ENCODE data around the gene DAAM1.

DAAM1 gene

DNA sequence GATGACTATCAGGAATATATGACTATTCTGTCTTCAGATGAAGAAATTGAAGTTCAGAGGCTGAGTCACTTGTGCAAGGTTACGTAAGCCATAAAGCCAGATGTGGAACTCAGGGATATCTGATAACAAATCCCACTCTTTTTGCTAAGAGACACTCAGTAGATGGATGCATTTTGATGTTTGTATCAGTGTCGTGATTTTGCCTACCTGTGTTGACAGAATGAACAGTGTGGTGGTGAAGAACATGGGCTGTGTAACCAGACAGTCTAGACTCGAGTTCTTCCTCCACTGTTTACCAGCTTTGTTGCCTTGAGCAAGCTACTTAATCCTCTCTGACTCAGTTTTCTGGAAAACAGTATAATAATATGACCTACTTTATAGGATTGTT lies 93.9 kb downstream of the DAAM1 start:
- no peak for DNase-seq (ENCODE audit: low read depth in 1 of 2, low spot score in 1 of 2)

DNA sequence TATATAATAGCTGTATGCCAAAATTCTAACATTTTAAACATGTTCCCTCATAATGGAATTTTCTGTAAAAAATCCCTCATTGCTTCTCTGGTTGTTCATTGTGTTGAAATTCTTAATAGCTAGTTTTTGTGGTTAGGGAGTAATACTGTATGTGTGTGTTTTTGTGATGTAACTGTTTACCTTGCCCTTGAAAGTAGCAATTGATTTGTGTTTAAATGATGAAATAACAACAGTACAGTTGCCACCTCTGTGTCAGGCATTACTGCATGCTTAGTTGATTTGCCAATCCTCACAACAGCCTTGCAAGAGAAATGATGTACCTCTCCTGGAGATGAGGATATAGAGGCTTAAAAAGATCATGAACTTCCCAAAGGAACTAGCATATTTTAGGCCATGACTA lies 94.9 kb downstream of the DAAM1 start:
- DNase-seq (ENCODE audit: low read depth in 1 of 2, low spot score in 1 of 2), result no peak

GRCh38 chr14:59284059-59284458 lies 95.6 kb downstream of the DAAM1 start:
- no peak for DNase-seq (ENCODE audit: low read depth in 1 of 2, low spot score in 1 of 2)

- no peak for DNase-seq (ENCODE audit: low read depth in 1 of 2, low spot score in 1 of 2)
These were observed 103.6 kb downstream of the DAAM1 start for GRCh38 chr14:59292028-59292427.

- no peak for DNase-seq (ENCODE audit: low read depth in 1 of 2, low spot score in 1 of 2)
These were observed 104.6 kb downstream of the DAAM1 start for GRCh38 chr14:59292921-59293534.

DNA sequence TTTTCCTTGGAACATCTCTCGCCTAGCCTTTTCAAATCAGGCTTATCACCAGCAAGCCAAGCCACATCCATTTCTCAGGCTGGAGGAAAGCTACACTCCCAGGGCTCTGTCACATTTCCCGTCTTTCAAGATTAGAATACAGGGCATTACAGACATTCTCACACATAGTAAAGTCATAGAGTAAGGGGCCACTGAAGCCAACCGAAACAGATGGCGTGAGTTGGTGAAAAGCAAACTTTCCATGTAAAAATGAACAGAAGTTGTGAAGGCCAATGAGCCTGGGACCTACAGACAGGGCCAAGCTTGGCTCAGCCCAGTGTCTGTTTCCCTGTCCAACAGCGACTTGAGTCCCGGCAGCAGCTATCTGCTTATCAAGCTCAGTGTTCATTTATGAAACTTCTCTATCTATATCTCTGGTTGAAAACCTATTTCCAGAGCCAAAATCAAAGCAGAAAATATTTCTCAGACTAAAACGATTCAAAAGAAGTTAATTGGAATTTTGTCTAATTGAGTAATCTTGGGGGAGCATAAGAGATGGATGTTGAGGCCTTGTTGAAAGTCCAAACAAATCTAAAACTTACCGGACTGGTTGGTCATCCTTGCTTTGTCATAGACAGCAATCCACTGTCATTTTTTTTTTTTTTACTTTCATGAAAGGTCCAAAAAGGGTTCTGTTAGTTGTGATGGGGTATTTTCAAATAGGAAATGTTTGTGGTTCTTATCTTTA lies 105.6 kb downstream of the DAAM1 start:
- DNase-seq (ENCODE audit: low read depth in 1 of 2, low spot score in 1 of 2), result no peak

- DNase-seq (ENCODE audit: low read depth in 1 of 2, low spot score in 1 of 2), result no peak
These were observed 106.2 kb downstream of the DAAM1 start for GRCh38 chr14:59294662-59294992.

DNA sequence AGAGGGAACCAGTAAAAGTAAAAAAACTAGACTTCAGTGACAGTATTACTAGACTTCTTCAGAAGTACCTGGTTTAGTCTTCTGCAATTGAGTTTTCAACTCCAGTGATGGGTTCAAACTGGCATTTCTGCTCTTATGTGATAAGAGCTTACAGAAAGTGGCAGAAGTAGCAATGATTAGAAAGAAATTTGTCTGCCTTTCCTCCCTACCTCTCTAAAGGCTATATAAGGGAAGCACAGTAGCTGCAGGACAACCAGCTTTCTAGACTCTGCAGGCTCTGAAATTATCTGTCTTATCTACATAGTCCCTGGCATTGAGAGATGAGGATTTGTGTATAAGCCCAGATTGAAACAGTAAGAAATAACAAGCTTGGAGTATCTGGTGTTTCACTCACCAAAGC lies 107.5 kb downstream of the DAAM1 start:
- DNase-seq (ENCODE audit: low read depth in 1 of 2, low spot score in 1 of 2), result no peak

GRCh38 chr14:59296508-59296907 lies 108.0 kb downstream of the DAAM1 start:
- DNase-seq (ENCODE audit: low read depth in 1 of 2, low spot score in 1 of 2), result no peak

- DNase-seq (ENCODE audit: low read depth in 1 of 2, low spot score in 1 of 2), result no peak
These were observed 108.8 kb downstream of the DAAM1 start for GRCh38 chr14:59297071-59297776.

DNA sequence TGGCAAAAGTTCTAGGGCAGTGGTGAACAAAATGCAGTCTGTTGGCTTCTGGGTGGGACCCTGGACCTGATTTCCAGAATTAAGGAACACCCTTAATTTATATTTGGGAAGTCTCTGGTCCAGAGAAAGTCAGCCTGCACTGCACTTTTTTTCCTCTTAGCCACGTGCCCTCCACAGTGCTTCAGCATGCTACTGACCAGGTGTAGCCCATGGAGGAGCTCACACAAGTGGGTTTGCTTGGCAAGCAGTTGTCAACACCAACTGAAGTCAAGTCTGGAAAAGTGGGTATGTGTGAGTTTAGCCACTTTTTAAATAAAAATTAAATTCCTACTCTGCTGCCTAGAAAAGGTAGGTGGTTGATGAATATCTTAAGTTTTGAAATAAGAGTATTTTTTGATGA lies 111.3 kb downstream of the DAAM1 start:
- no peak for DNase-seq (ENCODE audit: low read depth in 1 of 2, low spot score in 1 of 2)

DNA sequence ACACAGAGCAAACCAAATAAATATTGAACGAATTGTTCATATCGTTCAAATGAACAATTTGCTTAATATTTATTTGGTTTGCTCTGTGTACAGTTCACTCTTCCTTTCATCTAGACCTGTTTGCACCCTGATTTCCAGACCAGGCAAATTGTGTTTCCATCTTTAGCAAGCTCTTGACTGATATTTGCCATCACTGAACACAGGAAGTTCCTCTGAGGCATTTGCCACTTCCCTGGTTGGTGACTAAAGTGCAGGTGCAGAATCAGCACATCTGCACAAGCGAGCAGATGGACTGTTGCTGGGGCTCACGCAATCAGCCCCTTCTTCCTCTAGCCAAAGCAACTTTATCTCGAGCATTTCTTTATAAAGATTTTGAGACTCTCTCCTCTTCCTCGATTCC lies 112.9 kb downstream of the DAAM1 start:
- peak in 1 of 2 donors; percentile 10 for DNase-seq (ENCODE audit: low read depth in 1 of 2, low spot score in 1 of 2)

DNA sequence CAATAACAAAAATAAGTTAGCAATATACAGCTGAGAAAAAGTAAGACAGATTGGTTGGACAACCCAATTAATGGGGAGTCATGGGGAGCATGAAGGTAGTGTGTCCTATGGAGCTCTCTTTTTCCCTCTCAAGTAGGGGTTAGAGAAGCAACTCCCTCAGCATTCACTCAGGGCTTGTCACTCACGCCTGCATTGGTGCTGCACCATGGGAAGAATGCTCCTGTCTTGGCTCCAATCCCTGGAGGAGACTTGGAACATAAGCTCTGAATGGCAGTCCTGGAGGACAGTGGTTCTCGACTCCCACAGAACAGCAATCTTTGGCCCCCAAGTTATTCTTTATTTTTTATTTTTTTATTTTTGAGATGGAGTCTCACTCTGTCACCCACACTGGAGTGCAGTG lies 113.8 kb downstream of the DAAM1 start:
- no peak for DNase-seq (ENCODE audit: low read depth in 1 of 2, low spot score in 1 of 2)

- no peak for DNase-seq (ENCODE audit: low read depth in 1 of 2, low spot score in 1 of 2)
These were observed 114.7 kb downstream of the DAAM1 start for GRCh38 chr14:59303216-59303615.

- DNase-seq (ENCODE audit: low read depth in 1 of 2, low spot score in 1 of 2), result no peak
These were observed 116.8 kb downstream of the DAAM1 start for GRCh38 chr14:59305231-59305630.

DNA sequence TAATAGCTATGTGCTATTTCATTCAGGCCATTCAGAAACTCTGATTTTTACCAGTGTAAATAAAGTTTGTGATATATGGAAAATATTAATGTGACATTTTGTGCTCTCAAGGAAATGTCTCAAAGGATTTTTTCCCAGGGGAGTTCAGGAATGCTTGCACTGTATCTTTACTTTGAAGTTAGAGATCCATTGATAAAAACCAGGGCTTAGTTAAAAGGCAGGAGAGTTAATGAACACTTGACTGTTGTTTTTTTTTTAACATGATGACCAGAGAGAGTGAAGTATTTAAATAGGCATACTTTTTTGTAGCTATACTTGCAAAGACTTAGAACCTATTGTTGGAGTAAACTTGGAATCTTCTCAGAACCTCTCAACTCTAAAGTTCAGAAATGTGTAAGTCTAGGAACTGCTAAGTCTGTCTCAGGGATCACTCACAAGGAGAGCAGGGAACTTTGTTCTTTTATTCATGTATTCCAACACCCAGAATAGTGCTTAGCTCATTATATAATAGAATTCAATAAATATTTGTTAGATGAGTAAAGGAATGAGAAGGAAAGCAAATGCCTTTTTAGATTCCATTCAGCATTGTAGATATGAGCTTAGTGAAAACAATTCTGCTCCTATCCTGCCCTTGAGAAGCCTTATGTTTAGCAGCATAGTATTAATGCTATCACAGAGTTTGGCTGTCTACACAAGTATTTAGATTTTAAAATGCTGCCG lies 117.5 kb downstream of the DAAM1 start:
- DNase-seq (ENCODE audit: low read depth in 1 of 2, low spot score in 1 of 2), result no peak

- no peak for DNase-seq (ENCODE audit: low read depth in 1 of 2, low spot score in 1 of 2)
These were observed 118.3 kb downstream of the DAAM1 start for GRCh38 chr14:59306775-59307174.

DNA sequence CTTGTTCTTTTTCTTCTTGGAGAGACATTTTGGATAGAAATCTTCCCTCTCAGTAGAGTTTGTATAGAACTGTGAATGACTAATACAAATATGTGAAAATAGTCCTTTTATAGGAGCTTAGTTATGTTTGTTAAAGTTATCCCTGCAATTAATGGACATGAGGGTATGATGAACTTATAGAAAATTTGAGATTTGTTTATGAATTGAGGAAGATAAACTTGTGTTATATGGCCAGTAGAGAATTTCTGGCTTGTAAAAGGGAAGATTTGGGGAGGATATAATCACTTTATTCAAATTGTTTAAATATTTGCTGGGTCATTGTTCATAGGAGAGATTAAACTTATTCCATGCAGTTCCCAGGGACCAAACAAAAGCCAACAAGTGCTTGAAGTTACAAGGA lies 119.6 kb downstream of the DAAM1 start:
- no peak for DNase-seq (ENCODE audit: low read depth in 1 of 2, low spot score in 1 of 2)

DNA sequence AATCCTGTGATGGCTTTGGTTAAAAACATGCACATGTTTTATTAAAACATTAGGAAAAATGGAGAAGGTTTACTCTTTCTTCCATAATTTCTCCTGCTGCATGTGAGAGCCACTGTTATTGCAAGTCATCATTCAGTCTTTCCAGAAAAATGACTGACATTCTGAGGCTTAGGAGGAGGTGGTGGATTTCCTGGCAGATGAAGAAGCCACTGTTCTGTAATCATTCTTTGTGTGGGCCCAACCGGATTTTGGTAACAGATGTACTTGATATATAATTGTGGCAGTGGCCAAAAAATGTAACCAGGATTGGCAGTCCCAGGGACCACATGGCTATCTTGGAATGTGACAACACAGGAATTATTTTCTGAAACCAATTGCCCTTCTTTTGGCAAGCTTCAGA lies 120.2 kb downstream of the DAAM1 start:
- DNase-seq (ENCODE audit: low read depth in 1 of 2, low spot score in 1 of 2), result no peak

DNA sequence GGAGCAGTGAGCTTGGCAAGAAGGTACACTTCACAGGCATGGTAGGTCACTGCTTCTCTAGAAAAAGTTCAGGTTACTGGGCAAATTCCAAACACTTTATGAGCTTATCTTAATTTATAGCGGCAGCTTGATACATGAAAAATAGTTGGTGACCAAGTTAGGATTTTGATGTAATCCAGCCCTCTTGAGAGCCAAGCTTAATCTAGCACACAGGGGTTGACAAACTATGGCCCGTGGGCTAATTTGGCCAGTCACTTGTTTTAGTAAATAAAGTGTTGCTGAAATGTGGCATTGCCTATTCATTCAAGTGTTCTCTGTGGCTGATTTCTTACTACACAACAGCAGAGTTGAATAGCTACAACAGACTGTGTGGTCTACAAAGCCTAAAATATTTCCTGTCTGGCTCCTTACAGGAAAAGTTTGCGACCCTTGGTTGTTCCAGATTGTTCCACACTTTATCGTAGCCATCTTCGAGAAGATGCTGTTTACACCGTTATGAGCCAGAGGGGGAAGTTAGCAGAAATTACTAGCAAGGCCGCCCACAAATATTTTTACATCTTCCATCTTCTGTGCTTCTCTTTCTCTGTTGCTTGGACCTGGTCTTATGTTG lies 120.9 kb downstream of the DAAM1 start:
- no peak for DNase-seq (ENCODE audit: low read depth in 1 of 2, low spot score in 1 of 2)

DNA sequence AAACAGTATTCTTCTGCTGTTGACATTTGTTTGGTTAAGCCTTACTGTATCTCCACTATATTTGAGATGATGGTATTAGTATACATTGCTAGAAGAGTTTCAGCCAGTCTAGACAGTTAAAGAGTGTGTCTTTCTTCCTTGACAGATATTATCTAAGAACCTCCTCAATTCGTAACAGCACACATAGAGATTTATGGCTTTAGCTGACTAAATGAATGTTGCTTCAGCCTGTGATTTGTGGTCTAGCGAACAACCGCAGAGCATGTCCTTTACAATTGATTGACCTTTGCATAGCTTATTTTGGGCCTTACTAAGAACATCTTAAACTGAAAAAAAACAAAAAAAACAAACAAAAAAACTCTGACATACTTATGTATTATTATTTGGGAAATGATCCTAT lies 122.2 kb downstream of the DAAM1 start:
- DNase-seq (ENCODE audit: low read depth in 1 of 2, low spot score in 1 of 2), result no peak

DNA sequence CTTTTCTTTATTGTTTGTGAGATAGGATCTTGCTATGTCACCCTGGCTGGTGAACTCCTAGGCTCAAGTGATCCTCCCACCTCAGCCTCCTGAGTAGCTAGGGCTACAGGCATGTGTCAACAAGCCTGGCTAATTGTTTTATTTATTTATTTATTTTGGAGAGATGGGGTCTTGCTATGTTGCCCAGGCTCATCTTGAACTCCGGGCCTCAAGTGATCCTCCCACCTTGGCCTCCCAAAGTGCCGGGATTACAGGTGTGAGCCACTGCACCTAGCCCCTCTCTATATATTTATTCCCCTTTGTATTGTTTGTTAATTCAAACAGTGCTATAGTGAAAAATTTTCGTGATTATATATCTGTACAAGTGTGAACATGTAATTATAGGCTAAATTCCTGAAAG lies 123.3 kb downstream of the DAAM1 start:
- DNase-seq (ENCODE audit: low read depth in 1 of 2, low spot score in 1 of 2), result no peak

All from activated CD4-positive, alpha-beta T cell treated with anti-CD3 and anti-CD28 coated beads, Interleukin-2, amount 50 U/mL, for 24 hours (primary cell).